Upper lobe of left lung (tissue), 4 donors: ENCODE results near the gene WFDC12.

Source experiments
- CTCF ChIP-seq, 6 experiments: fragments of 450-650 bp in 4 of 6; fragments of 200-600 bp in 2 of 6; sonication (generic) in 2 of 6; IDR thresholded peaks; one replicate each; pipeline ENCODE4 v1.5.1; 2016 to 2019; ENCODE audit warnings: antibody characterized with exemption in 6 of 6
- EP300 ChIP-seq, 4 donors: sonication (generic); formaldehyde crosslinking; IDR thresholded peaks; one replicate each; pipeline ENCODE4 v1.5.1; 2017; ENCODE audit warnings: antibody characterized with exemption in 4 of 4, control low read depth in 2 of 4
- POLR2A ChIP-seq, 4 donors: fragments of 450-650 bp; IDR thresholded peaks; one replicate each; pipeline ENCODE4 v1.5.1; 2016 to 2017; ENCODE audit warnings: antibody characterized with exemption in 4 of 4, mild to moderate bottlenecking in 2 of 4
- POLR2AphosphoS5 ChIP-seq, 2 donors: sonication (generic); formaldehyde crosslinking; IDR thresholded peaks; one replicate each; pipeline ENCODE4 v1.5.1; 2017; ENCODE audit warnings: antibody characterized with exemption in 2 of 2

GRCh38 chr20:45152405-45152804, 28.1 kb upstream of the WFDC12 start:
- TF ChIP-seq CTCF (IDR thresholded peaks at IDR 0.05) (no peak), POLR2A (IDR thresholded peaks at IDR 0.05) (no peak), EP300 (IDR thresholded peaks at IDR 0.05) (no peak), POLR2AphosphoS5 (IDR thresholded peaks at IDR 0.05) (no peak)
